ENCODE measurements around the gene CEACAM18.
"Not testable (repeated sequence)": the region's sequence is repeated elsewhere in the genome, so short reads cannot be mapped to it uniquely, and the experiment has no call there.

Gene CEACAM18

GRCh38 chr19:51478381-51479234 lies at the start of gene CEACAM18:
Gene CEACAM18 (plus strand): TSS chr19:51478539.
- DNase-seq (ENCODE audit: low read depth in 2 of 2), result no peak

- DNase-seq (ENCODE audit: low read depth in 2 of 2), result no peak
Observed at GRCh38 chr19:51430221-51430620, 48.1 kb upstream of the CEACAM18 start.

- DNase-seq (ENCODE audit: low read depth in 2 of 2), result no peak
Observed at GRCh38 chr19:51431124-51431523, 47.2 kb upstream of the CEACAM18 start.

GRCh38 chr19:51433043-51433442 lies 45.3 kb upstream of the CEACAM18 start:
- no peak for DNase-seq (ENCODE audit: low read depth in 2 of 2)

GRCh38 chr19:51434456-51434855 lies 43.9 kb upstream of the CEACAM18 start:
- no peak for DNase-seq (ENCODE audit: low read depth in 2 of 2)

GRCh38 chr19:51439021-51439465 lies 39.3 kb upstream of the CEACAM18 start:
- no peak for DNase-seq (ENCODE audit: low read depth in 2 of 2)

- no peak for DNase-seq (ENCODE audit: low read depth in 2 of 2)
Observed at GRCh38 chr19:51440052-51440451, 38.3 kb upstream of the CEACAM18 start.

- peak in 1 of 2 donors; percentile 13 for DNase-seq (ENCODE audit: low read depth in 2 of 2)
Observed at GRCh38 chr19:51440846-51441409, 37.4 kb upstream of the CEACAM18 start.

GRCh38 chr19:51441410-51442390 lies 36.6 kb upstream of the CEACAM18 start:
- DNase-seq (ENCODE audit: low read depth in 2 of 2), result peak; percentile 70 to 75

- not testable (repeated sequence) for DNase-seq (ENCODE audit: low read depth in 2 of 2)
Observed at GRCh38 chr19:51447510-51447909, 30.8 kb upstream of the CEACAM18 start.

- DNase-seq (ENCODE audit: low read depth in 2 of 2), result no peak
Observed at GRCh38 chr19:51448011-51448410, 30.3 kb upstream of the CEACAM18 start.

GRCh38 chr19:51448411-51449016 lies 29.8 kb upstream of the CEACAM18 start:
- DNase-seq (ENCODE audit: low read depth in 2 of 2), result no peak

- no peak for DNase-seq (ENCODE audit: low read depth in 2 of 2)
Observed at GRCh38 chr19:51450730-51451307, 27.5 kb upstream of the CEACAM18 start.

GRCh38 chr19:51456541-51457290 lies 21.6 kb upstream of the CEACAM18 start:
- no peak for DNase-seq (ENCODE audit: low read depth in 2 of 2)

- DNase-seq (ENCODE audit: low read depth in 2 of 2), result no peak
Observed at GRCh38 chr19:51457351-51458013, 20.9 kb upstream of the CEACAM18 start.

- no peak for DNase-seq (ENCODE audit: low read depth in 2 of 2)
Observed at GRCh38 chr19:51458051-51458645, 20.2 kb upstream of the CEACAM18 start, which contains the start of gene SIGLEC8. Gene SIGLEC8 (minus strand): TSS chr19:51458454. CDS start chr19:51458387, 67 bp downstream.

- DNase-seq (ENCODE audit: low read depth in 2 of 2), result no peak
Observed at GRCh38 chr19:51458899-51459505, 19.3 kb upstream of the CEACAM18 start.

GRCh38 chr19:51460164-51460992 lies 18.0 kb upstream of the CEACAM18 start:
- DNase-seq (ENCODE audit: low read depth in 2 of 2), result no peak

Data from stimulated activated CD8-positive, alpha-beta memory T cell treated with anti-CD3 and anti-CD28 coated beads, Interleukin-2, amount 100 ng/mL, for 1 hour (primary cell).